GM12874 (cell line): ENCODE results near the gene RBKS.

Experiments used
- TF ChIP-seq, protein P1 (sequence below): IDR thresholded peaks from 2 replicates; pipeline ENCODE4 v1.5.1; 2011; ENCODE audit warnings: low read depth, mild to moderate bottlenecking, control low read depth, low read length, moderate library complexity; ENCODE audit not compliant: insufficient read depth

Gene RBKS

DNA sequence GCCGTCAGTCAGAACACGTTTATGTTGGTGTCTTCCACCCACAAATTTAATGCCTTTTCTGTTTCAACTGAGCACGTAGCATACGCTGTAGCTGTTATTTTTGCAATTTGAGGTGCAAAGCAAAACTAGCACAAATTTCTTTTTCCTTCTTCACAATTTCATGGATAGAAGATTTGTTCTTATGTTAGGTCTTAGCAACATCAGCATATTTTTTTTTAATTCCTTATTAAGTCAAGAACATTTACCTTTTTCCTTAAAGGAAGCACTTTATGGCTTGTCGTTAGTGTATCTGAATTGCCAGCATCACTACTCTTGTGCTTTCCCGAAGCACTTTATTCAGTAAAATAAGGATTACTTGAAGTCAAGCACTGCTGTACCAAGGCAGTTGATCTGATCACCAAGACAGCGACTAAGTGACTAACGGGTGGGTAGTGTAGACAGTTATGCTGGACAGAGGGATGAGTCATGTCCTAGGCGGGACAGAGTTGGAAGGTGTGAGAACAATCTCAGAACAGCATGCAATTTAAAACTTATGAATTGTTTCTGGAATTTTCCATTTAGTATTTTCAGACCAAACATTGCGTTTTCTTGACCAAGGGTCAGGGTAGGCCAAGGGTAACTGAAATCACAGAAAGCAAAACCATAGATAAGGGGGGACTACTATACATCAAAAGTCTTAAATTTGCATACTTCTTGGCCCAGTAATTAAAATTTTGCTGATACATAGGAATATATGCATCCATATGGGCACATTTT is 13.6 kb upstream of the RBKS start:
- TF ChIP-seq, protein P1, sequence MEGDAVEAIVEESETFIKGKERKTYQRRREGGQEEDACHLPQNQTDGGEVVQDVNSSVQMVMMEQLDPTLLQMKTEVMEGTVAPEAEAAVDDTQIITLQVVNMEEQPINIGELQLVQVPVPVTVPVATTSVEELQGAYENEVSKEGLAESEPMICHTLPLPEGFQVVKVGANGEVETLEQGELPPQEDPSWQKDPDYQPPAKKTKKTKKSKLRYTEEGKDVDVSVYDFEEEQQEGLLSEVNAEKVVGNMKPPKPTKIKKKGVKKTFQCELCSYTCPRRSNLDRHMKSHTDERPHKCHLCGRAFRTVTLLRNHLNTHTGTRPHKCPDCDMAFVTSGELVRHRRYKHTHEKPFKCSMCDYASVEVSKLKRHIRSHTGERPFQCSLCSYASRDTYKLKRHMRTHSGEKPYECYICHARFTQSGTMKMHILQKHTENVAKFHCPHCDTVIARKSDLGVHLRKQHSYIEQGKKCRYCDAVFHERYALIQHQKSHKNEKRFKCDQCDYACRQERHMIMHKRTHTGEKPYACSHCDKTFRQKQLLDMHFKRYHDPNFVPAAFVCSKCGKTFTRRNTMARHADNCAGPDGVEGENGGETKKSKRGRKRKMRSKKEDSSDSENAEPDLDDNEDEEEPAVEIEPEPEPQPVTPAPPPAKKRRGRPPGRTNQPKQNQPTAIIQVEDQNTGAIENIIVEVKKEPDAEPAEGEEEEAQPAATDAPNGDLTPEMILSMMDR, result no peak

DNA sequence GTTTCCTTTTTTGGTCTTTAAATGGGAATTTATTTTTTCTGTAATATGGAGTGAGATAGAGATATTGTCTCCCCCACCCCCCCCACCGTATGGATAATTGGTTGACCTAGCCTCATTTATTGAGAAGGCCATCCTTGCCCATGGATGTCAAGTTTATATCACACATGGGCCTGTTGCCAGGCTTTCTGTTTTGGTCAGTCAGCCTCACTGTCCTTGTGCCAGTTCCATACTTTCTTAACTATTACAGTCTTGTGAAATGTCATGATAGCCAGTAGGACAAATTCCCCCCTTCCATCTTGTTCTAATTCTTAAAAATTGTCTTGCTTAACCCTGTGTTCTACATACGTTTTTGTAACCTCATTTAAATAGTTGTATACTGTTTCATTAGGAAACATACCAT is 12.8 kb upstream of the RBKS start:
- TF ChIP-seq, protein P1, result no peak

DNA sequence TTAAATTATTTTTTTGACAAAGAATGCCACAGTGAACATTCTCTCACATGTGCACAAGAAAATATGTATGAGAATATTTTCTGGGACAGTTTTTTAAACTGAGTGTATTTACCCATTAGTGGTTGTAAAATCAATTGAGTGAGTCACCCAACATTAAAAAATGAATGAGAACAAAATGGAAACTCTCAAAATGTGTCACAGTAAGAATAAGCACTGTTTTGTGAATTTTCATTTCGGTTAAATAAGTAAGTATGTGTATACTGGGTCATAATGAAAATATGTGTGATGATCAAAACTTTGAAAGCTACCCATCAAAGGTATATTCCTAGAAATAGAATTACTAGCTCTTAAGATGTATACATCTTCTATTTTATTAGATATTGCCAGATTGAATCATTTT is 11.9 kb upstream of the RBKS start:
- TF ChIP-seq, protein P1, result no peak

DNA sequence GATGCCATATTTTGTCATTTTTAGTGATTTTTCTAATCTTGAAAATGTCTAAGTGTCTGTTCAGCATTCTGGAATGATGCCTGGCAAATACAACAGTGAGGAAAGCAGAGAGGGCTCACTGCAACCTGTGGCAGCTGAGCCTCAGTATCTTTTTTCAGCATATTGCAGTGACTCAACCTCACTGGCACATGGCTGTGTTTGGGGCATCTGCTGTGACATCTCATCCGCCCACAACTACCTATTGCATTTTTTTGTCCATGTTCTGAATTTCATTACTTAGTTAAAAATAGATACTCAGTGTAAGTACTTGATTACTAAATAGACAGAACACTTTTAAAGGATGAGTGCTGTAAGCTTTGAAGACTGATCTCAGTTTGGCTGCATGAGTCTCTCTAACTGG is 11.0 kb upstream of the RBKS start:
- TF ChIP-seq, protein P1, result no peak

DNA sequence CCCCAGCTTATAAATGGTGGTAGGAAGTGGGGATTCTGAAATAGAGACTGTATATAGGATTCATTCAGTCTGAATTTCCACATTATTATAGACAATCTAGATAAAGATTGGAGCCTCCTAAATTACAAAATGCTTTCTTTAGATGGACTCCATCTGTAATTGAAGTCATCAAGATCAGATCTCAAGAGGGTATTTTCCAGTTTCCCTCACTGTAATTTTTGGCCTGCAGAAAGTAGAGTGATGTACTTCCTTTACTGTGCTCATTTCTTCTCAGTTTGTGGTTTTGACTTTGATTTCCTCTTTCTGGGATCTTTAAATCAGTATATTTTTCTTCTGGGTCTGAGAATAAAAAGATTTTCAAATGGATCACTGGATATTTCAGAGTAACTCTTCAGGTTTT is 7.5 kb upstream of the RBKS start:
- TF ChIP-seq, protein P1, result no peak

DNA sequence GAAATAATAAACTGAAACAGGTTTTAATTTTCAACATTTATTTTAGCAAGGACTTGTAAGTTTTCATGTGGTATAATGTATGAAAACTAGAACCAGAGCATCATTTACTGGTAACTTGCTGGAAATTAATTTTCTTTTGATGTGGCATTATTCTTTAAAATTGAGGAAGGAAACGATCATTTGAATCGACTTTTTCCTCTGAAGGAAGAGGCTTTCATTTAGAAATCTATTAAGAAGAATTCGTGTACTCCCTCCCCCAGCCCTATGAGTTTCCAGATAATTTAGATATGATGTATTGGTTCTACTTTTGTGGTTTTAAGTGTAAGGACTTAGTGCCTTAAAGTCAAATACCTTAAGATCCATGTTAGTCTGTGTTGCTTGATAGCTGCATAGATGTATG is 2.8 kb upstream of the RBKS start:
- TF ChIP-seq, protein P1, result no peak

DNA sequence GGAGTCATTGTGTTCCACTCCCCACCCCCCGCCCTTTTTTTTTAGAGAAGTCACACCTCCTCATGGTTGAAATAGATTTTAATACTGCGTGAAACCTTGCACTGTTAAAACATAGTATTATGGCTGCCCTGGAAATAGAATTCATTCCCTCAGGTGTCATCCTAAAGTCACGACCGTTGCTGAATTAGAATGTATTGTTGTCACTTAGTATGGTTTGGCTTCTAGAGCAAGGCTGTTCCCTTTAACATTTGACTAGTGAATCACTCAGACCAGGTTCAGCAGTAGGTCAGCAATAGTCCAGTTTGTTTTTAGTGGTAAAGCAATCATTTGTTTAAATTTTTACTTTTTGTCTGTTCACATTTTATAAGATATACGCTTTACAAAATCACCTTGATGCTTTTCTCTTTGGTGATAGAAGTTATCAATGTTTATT is 1.5 kb upstream of the RBKS start:
- TF ChIP-seq, protein P1, result no peak
